HG02642 (cell line): Measurements from ENCODE around the gene RASA2.
"Not testable (repeated sequence)": the region's sequence is repeated elsewhere in the genome, so short reads cannot be mapped to it uniquely, and the experiment has no call there.

ENCODE experiments used
- ATAC-seq: cut with Tn5 transposase; IDR thresholded peaks from one replicate; pipeline ENCODE4 v1.9.1; 2021; ENCODE audit warnings: mild to moderate bottlenecking; ENCODE audit not compliant: unreplicated experiment, poor library complexity

RASA2 gene

DNA sequence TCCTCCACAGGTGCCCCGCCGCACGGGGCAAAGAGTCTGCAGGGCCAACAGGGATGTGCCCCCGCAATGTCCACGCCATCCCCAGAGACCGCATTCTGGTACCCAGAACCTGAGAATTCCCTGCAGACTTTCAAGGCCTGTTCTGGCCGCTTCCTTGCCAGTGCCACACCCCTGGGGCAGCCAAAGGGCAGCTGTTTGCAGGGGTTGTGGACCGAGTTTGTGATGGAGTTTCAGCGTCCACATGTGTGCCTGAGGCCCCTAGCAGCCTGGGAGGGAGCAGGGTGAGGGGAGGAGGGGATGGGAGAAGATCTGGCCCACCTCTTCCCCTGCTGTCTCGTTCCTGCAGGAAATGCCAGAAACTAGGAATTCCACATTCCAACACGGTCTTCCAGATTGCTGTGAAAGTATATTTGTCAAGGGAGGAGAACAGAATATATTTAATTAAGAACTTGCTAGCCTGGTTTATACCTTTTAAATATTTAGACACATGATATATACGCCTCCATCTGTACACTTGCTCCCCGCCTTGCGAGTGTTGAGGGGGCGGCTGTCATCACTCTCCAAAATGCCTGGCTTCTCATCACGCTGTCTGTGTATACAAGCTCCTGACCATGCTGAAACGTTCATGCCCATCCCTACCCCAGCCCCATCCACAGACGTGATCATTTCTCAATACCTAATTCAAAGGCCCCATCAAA, 31.1 kb upstream of the RASA2 start:
- ATAC-seq = no peak

GRCh38 chr3:141456301-141456625, 30.6 kb upstream of the RASA2 start:
- ATAC-seq = no peak

- no peak for ATAC-seq
Measured at GRCh38 chr3:141457624-141458236, 29.1 kb upstream of the RASA2 start.

GRCh38 chr3:141459008-141459407, 27.8 kb upstream of the RASA2 start:
- ATAC-seq = no peak

- peak; percentile 94 for ATAC-seq
Measured at GRCh38 chr3:141460097-141460704, 26.6 kb upstream of the RASA2 start.

GRCh38 chr3:141462176-141462859, 24.5 kb upstream of the RASA2 start:
- ATAC-seq = no peak

DNA sequence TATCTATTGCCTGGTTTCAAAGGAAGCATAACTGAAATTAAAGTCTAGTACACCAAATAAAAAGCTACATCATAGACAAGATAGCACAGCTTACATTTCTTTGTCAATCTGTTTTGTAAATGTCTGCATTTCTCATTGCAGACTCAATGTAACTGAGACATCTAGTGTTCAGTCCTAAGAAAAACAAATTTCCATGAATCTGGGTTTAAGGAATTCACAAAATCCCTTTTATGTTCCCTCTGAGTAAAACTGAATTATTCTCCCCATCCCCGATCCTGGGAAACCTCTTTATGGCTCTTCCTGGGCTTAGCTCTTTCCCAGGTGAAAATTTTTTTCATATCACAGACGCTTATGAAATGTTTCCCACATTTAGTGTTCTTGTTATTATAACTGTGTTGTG, 21.6 kb upstream of the RASA2 start:
- no peak for ATAC-seq

DNA sequence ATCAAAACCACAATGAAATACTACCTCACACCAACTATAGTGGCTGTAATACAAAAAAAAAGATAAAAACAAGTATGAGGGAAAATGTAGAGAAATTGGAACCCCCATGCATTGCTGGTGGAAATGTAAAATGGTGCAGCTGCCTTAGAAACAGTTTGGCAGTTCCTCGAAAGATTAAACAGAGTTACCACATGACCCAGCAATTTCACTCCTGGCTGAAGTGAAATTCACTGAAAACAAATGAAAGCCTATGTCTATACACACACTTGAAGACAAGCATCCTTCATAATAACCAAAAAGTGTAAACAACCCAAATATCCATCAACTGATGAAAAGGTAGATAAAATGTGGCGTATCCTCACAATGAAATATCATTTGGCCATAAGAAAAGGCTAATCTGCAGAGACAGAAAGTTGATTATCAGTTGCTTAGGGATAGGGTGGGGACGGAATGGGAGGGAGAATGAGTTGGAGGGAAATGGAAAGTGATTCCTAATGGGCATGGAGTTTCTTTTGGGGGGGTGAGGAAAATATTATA, 20.1 kb upstream of the RASA2 start:
- ATAC-seq = no peak

- no peak for ATAC-seq
Measured at GRCh38 chr3:141469720-141470119, 17.1 kb upstream of the RASA2 start.

DNA sequence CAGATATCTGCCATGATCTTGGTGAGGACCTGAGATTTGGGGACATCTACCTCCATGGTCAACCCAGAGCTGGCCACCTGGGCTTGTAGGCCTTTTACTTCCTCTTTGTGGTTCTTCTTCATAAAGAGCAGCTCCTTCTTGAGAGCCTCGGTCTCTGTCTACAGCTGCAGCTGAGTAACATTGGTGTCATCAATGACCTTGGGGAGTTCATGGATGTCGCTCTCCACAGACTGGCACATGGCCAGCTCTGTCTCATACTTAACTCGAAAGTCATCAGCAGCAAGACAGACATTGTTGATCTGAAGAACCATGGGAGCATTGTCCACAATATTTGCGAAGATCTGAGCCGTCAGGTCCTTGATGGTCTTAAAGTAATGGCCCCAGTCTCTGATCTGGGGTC, 15.7 kb upstream of the RASA2 start:
- ATAC-seq = no peak

DNA sequence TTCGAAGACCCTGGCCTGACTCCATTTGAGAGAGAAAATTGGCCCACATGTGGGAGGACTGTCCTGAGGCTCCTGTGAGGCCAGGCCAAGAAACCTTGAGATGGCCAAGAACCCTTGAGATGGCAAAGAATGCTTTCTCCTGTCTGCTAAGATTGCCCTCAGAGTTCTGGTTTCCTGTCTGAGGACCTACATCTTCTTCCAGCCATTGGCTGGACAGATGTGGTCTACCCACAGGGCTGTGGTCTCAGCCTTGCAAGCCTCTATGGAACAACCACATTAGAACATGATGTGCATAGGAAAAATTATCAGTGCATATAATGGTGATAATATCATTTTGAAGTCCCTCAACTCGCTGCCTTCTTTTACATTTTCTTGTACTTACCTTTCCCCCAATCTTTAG, 10.8 kb upstream of the RASA2 start:
- no peak for ATAC-seq

- ATAC-seq = no peak
Measured at GRCh38 chr3:141477224-141477623, 9.6 kb upstream of the RASA2 start.

DNA sequence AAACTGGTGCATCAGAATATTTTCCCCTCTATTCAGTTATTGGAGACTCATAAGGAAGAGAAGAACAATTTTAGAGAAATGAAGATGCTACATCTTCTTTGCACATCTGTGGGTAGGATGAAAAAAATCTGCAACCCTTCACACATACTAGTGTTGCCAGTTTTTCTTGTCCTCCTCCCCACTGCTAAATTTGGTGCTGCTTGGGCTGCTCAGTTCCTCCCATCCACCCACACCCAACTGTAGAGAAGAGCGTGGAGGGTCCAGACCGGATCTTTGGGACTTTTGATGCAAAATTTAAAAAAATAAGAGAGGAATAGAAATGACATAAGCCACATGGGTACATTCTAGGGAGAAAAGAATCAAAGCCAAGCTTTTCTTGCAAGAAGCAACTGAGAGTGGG, 8.7 kb upstream of the RASA2 start:
- ATAC-seq = no peak

DNA sequence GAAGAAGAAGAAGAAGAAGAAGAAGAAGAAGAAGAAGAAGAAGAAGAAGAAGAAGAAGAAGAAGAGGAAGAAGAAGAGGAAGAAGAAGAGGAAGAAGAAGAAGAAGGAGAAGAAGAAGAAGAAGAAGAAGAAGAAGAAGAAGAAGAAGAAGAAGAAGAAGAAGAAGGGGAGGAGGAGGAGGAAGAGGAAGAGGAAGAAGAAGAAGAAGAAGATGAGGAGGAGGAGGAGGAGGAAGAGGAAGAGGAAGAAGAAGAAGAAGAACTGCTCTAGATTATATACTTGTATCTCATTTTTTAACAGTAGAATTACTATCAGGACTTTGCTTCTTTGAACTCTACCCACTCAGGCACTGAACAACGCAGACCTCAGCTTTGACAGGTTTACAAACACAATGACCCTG, 8.0 kb upstream of the RASA2 start:
- ATAC-seq = not testable (repeated sequence)

DNA sequence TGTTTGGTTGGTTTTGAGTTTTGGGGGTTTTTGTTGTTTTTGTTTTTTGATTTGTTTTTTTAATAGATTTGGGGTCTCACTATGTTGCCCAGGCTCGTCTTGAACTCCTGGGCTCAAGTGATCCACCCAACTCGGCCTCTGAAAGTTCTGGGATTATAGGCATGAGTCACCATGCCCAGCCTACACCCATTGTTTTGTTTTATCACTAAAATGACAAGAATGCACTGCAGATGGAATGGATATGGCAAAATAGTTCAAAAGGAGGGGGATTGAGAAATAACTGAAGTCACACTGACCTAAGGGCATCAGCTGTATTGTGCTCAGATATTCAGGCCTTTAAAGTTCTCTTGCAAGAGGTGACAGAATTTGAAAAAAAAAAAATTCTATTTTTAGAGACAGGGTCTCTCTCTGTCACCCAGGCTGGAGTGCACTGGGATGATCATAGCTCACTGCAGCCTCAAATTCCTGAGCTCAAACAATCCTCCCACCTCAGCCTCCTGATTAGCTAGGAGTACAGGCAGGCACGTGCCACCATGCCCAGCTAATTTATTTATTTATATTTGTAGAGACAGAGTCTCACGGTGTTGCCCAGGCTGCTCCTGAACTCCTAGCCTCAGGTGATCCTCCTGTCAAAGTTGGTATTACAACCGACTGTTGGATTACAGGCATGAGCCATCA, 4.4 kb upstream of the RASA2 start:
- ATAC-seq = no peak

GRCh38 chr3:141484701-141485287, 2.0 kb upstream of the RASA2 start:
- ATAC-seq = no peak

GRCh38 chr3:141485641-141486495, 959 bp upstream of the RASA2 start:
- ATAC-seq = no peak

DNA sequence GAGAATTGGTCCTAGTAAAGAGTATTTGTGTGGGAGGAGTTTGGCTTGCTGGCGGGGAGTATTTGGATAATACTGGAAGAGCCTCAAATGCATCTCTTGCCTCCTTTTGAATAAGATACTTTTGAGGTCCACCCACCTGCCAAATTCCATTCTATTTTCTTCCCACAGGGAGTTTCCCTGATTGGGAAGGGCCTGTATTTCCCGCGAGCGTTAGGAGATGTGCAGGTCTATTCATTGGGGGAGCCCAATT, 406 bp upstream of the RASA2 start:
- no peak for ATAC-seq

DNA sequence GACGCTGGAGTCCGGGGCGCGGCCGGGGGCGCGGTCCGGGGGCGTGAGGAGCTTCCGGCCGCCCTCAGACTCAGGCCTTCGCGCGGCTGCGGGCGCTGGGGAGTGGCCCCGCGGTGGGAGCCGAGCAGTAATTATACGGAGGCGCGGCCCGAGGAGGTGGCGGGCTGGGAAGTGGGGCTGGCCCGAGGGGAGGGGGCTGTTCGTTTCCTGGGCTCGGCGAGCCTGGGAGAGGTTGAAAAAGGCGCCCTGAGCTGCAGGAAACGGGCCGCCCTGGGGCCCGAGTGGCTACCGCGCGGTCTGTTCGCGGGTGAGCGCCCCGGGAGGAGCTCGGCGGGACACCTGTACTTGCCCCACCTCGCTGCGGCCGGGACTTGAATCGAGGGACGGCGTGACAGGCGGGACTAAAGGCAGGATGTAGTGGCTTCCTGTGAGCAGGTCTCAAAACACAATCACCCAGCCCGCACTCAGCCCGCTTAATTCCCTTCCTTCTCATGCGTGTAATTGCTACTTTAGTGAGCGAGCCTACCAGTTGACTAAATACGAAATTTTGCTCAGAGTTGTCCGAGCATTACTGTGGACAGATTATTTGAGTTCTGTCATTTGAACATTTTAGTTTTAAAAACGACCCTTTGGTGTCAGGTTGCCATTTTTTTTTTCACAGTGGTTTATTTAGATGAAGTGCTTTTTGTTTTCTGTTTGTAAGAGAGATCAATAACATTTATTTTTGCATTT, 860 bp downstream of the RASA2 start:
- peak; percentile 79 for ATAC-seq
